NCI-H345 treated with DMSO at 0.1 percent for 48 hours (cell line): ENCODE measurements around the gene KIF13A.
"Not testable (repeated sequence)": the region's sequence is repeated elsewhere in the genome, so short reads cannot be mapped to it uniquely, and the experiment has no call there.

Experiments used
- DNase-seq: peaks from one replicate; lab custom pipeline; 2025; ENCODE audit not compliant: unreplicated experiment; lab: John Stamatoyannopoulos, UW

KIF13A gene

DNA sequence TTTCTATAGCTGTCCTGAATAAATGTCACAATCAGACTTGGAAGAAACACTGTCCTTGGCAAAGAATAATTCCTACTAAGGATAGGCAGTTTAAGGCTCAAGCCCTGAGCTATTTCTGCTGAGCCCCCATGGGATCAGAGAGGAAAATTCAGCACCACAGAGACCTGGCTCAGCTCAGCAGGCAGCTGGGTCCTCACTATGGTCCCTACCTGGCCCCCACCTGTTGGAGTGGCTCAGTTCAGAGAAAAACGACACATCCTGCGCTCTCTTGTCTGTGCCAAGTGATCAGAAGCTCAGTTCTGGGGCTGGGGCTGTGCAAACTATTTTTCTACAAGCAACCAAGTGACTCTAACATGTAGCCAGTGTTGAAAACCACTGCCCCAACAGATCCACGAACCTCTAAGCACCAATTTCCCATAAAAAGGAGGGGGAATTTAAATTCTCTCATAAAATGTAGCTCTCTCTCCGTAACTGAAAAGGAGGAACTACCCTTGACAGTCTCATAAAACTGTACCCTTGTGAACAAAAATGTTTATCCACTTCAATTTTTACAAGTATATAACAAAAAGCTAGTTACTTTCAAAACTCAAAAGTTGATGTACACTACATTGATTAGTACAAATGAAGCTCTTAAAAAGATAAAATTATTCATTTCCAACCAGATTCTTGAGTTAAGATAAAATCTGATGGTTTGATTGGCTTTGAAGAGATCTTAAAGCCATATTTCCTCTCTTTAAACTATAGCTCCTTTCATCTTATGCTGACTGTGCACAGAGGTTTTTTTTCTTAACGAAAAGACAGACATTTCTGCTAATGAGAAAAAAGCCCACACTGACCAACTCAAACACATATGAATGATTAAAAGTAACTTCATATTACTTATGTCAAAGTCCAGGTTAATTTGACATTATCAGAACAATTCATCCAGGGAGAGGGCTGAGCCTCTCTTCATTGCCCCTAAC, 52.0 kb downstream of the KIF13A start:
- DNase-seq = no peak

DNA sequence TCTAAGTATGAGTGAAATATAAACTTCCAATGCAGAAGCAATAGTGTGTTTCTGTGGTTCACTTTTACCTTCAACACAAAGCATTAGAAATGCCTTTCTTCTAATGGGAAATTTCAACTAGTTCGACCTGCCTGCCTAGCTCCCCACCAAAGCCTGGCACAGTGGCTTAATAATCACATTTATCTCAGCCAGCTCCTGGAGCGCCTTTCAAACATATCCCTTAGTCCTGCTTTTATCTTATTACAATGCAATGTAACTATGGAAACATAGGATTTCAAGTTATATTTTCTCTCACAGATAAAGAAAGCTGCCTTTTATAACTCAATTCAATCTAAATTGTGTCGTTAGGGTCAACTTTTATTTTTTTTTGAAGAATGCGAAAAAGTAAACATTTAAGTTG, 53.7 kb downstream of the KIF13A start:
- no peak for DNase-seq

DNA sequence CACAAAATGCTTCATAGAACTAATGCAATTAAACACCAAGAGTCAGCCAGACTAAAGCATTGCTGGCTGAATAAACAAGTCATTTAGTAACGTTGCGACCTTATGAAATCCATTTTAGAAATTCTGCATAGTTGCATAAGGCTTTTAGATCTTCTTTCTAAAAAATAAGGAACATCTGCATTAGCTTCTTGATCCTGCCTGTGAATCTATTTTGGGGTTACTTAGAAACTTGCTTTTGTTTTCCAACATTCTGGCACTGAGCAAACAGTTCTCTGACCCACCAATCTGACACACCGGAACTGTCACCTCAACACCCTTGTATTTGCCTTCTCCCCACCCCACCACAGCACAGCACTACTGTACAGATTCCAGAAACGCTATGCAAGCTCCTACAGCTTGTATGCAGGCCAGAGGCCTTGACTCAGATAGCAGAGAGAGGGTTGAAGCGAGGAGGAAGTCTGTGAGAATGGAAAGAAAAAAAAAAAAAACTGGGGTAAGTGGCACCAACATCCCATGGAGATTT, 55.0 kb downstream of the KIF13A start:
- no peak for DNase-seq

DNA sequence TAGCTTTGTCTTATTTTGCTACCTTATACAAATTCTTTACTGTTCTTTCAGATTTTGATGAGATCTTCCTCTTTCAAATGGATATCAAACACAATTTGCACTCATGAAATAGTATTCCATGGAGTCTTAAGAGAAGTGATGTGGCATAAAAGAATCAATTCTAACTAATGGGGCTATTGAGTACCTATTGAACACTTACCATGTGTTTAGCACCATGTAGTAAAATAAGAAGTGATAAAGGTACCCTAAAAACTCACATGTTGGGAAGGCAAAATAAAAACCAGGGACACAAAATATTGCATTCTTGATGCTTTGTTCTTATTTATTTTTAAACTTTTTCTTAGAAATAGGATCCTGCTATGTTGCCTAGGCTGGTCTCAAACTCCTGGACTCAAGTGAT, 56.2 kb downstream of the KIF13A start:
- DNase-seq = no peak

DNA sequence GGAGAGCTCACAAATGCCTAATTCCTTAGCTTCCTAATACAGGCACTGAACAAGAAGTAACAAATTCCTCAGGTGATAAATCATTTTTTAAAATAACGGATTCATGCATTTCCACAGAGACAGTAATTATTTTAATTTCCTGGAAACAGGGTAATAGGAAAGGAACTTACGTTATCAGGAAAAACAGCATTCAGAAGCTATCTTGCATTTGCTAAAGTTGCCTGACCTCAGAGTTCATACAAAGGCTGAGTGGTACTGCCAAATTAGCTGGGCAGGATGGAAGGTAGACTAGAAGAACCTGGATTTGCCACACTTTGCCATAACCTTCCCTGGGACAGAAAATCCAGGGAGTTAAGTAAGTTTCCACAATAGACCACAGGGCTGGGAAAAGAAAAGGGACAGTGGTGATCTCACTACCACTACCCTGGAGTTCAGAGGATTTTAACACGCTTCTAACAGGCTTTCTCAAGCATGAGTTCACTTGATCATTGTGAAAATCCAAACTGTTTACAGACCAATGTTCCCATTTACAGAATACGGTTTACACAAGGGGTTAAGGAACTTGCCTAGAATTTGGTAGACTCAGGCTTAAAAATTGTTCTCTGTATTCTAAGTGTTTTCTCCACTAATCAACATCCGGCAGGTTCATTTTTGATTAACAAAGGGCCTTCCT, 57.0 kb downstream of the KIF13A start:
- DNase-seq = no peak

DNA sequence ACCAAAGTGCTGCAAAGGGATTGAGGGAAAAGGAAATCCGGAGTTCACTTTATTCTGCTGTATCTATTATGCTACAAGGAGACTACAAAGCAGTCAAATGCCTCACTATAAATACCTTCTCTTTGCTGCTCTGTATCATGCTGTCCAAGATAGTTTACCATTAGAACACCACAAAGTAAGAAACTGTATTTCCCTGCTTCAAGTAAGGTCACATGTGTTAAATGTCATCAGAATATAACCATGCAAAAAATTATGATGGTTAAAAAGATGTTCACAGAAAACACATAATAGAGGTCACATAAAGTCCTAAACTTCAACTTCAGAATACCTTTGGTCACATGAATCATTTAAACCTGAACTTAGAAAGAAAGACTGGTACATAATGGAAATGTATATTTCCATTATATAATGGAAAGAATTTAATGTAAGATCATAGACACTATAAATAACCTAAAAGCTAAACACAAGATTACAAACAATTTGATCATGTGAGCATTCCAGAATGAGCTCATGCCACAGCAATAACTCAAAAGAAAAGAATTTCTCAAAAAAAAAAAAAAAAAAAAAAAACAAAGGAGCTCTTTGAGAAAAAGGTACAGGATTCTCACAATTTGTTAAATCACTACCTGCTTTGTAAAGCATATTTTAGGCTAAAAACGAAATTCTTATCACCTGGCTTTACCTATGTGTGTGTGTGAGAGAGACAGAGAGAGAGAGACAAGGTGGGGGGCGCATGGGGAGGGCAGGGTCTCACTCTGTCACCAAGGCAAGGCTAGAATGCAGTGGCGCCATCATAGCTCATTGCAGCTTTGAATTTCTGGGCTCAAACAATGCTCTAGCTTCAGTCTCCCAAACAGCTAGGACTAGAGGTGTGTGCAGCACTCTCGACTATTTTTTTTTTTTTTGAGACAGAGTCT, 58.7 kb downstream of the KIF13A start:
- DNase-seq = no peak

DNA sequence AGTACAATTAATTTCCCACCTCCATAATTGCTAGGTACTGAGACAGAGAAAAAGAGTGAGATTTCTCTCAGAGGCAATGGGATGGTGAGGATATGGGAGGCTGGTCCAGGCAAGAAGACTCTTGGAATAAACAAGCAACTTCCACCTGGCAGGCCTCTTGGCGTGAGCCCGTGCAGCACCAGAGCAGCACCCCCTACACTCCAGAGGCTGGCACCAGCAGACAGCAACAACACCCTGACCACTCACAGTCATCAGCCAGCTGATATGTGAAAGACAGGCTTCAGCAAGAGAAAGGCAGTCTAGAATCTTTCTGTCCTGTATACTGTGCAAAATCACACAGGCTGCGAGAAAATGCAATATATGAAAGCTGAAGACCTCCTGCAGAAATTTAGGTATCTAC, 59.7 kb downstream of the KIF13A start:
- DNase-seq = no peak

DNA sequence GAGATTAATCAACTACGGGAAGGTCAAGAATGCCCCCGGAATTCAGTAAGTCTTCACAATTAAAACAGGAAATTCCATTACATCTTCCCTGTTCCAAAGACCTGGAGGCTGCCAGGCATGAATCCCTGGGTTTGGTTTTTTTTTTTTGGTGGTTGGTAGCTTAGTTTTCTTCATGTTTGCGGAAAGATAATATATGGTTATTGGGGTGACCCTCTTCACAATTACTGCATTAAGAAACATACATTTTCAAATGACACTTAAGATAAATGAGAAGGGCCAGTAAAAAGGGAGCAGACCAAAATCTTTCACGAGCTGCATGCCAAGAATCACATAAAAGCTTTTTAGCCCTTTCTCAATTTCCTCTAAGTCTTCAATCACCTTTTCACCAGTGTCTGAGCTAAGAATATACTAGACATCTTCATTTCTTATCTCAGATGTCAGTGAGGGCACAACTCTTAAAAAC, 64.0 kb downstream of the KIF13A start:
- no peak for DNase-seq

DNA sequence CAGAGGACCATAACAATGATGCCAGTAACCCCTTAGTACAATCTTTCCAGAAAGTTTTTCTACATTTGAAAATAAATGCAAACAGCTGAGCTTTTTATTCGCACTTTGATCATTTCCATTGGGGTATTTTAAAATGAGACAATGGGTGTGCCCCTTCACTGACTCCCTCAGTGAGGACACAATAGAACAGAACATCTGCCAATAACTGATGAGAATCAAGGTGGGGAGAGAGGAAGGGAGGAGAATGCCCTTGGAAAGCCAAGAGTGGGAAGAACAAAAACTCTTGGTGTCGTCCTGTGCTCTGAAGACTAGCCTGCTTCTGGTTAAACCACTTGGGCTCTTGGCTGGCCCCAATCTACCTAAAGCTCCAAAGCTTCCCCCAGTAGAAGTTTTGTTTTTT, 66.0 kb downstream of the KIF13A start:
- DNase-seq = no peak

DNA sequence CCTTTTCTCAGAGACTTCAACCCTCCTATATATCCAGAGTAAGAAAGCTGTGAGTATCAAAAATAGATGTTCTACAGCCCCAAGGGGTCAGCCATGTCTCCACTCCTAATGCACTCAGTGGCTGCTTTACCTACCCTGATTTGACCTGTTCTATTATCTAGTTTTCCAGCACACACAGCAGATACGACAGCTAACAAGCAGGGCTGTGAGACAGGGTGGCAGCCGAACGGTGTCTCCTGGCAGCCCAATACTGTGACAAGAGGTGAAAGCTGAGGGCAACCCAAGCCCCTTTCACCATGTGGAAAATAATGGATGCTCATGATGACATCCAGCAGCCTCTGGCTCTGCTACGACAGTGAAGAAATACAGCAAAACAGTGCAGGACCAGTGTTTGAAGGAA, 67.9 kb downstream of the KIF13A start:
- DNase-seq = no peak

DNA sequence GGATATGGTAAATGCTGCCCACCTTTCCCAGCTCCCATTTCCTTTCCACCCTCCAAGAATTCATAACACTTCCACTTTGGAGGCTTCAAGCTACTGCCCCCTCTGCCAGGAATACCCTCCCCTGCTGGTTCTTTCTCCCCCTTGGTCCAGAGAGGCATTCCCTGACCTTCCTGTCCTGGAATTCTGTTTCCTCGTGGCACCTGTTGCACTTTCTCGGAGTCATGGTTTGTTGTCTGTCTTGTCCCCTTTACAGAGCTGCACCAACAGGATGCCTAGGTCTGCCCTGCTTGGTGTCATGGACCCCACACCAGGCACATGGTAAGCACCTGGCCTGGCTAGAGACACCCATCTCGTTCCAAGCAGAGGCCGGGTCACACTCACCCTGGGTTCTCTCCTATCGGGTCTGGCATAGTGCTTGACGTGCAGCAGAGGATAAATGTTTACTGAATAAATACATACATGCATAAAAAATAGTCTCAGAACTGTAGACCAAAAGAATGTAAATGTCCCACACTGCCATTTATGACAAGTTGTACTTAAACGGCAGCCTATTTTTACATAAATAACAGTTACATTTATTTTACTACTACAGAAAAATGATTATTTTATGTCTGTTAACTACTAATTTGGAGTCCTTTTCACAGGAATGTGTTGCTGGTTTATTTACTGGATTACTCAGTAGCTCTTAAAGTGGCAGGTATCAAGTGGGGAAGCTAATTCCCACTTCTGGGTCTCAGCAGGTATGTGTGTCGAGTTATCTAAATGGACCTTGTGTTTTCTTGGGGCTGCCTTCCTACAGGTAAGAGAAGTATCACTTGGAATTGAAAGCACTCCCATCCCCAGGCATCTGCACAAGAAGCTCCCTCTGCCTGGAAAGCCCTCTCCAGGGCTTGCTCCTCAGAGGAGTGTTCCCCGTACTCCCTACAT, 69.3 kb downstream of the KIF13A start:
- DNase-seq = no peak

DNA sequence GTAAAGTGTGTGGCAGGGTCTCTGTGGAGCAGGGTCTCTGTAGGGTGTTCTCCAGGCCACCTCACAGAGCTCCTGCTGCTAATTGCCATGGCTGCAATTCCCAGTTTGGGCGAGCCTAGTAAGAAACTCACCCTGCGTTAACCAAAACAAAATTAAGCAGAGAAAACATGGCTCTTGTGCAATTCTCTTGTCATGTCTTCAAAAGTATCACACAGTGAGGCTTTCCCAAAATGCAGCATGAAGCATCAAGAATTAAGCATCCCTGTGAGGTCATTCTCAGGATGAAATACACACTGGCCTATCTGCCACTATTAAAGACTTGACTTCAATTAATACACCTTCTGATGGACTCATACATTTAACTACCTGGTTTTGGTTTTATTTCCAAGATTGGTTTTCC, 72.8 kb downstream of the KIF13A start:
- DNase-seq = no peak

DNA sequence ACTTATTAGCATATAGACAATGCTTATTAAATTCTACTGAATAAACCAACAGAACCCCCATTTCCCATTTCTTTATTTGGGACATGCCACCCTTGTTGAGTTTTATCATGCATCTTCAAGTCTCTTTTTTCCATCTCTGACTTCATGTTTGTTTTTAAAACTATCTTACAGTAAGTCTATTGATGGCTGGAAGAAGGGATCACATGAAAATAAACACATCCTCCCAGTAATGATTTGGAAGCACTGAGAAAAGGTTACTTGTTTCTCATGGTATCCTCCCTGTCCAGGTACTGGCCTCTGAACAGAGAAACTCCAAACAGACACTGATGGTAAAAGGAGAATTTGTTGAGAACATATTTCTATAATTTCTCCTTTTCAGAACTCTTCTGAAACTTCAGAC, 74.9 kb downstream of the KIF13A start:
- no peak for DNase-seq

DNA sequence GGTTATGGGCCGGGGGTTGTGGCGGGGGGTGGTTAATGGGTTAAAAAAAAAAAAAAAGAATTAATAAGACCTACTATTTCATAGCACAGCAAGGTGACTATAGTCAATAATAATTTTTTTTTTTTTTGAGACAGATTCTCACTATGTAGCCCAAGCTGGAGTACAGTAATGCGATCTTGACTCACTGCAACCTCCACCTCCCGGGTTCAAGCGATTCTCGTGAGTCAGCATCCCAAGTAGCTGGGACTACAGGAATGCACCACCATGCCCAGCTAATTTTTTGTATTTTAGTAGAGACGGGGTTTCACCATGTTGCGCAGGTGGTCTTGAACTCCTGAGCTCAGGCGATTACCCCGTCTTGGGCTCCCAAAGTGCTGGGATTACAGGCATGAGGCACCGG, 75.8 kb downstream of the KIF13A start:
- DNase-seq = not testable (repeated sequence)

DNA sequence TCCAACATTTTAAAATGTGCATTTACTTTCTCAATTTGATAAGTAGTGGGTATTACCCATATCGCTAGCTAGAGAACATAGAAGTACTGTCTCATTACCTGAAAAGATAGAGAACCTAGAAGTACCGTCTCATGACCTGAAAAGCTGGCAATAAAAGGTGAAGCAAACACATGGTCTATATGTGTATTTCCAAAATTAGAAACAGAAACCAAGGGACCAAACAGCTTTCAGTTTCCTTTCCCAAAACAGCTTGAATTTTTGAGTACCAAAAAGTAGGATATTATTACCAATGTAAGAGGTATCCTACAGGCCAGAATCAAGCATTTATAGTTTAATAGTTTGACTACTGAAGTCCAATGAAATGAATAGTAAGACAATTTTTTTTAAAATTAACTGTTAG, 77.2 kb downstream of the KIF13A start:
- no peak for DNase-seq

DNA sequence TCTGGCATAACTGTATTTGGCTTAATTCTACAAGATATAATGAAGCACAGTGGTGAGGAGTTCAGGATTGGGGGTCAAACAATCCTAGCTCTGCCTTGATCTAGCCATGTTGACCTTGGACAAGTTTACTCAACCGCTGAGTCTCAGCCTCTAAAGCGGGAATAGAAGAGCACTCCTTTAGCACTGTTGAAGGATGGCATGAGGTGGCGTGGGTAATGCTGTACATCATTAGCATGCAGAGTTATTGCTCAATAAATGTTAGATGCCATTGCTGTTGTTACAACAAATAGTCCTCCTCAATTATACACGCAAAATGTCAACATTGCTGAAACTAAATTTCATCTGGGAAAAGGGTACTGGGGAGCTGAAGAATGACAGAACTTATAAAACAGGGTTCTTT, 78.6 kb downstream of the KIF13A start:
- no peak for DNase-seq

DNA sequence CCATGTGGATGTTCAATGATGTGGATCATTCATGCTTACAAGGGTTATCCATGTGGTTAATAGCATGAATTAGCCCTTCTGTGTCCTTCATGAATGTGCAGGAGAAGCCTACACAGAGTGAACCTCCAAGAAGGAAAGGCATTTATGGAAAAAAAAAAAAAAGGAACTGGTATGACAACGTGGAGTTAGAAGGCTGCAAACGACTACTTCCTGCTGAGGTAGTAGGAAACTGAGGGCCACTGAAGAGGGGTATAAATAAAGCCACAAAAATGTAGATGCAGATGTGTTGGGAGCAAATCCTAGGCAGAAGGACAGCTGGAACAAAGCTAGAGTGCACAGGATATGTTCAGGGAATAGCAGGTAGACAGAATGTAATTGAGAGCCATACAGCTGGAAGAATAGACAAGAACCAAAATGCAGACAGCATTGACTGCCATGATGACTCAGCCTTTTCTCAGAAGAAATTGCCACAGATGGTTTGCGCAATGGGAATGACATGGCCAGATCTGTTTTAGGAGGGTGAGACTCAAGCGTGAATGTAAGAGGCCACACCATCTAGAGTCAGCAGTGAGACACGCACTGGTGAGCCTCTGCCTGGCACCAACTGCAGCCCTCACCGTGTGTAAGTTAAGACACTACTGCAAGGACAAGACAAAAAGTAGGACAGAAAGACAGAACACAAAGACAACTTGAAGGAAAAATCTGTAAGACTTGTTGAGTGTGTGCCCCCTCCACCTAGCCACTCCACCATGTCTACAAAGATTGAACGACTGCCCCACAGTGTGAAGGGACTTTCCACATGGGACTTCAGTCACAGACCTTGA, 79.8 kb downstream of the KIF13A start:
- DNase-seq = no peak

DNA sequence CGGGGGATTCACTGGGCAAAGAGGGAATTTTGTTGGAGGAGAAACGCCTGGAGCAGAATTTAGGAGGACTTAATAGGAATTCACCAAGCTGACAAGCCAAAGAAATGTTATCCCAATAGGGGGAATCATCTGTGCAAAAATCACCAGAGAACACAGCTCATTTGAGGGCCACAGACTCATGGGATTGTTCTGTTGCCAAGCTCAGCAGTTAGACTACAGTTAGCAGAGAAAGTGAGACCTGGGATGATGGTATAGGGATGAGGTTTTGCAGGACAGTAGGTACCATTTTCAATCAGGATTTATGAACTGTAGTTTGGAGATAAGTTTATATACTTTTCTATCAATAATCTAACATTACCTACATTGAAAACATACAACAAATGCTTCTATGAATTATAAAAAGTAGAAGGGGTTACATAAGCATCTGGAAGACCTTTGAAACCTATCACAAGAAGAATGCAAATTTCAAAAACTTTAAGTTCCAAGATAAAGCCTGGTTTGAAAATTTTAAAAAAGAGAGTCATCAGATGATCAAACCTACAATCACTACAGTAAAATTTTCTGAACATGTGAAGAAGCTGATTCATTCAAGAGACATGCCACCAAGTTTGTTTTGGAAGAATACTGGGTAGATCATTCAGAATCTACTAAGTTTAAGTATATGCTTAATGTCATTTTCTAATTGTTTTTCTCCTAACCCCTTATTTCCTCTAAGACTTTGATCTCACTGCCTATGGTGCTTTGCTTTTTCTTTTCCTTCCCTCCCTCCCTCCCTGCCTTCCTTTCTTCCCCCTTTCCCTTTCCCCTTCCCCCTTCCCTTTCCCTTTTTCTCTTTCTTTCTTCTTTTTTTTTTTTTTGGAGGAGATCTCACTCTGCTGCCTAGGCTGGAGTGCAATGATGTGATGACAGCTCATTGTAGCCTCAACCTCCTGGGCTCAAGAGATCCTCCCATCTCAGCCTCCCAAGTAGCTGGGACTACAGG, 81.5 kb downstream of the KIF13A start:
- DNase-seq = no peak
